HepG2 (cell line): ENCODE measurements around the gene STX1B.

Experiments used
- AFF4 ChIP-seq: sonication (generic); formaldehyde crosslinking; IDR thresholded peaks from 2 replicates; pipeline ENCODE4 v1.4.0; 2020; ENCODE audit warnings: missing genetic modification reagents
- CENPBD1 ChIP-seq: sonication (generic); formaldehyde crosslinking; IDR thresholded peaks from 2 replicates; pipeline ENCODE4 v1.8.0; 2022; ENCODE audit warnings: missing genetic modification reagents, low read depth, mild to moderate bottlenecking, borderline replicate concordance
- ELF4 ChIP-seq: sonication (generic); formaldehyde crosslinking; IDR thresholded peaks from 2 replicates; pipeline ENCODE4 v1.5.0; 2020; ENCODE audit warnings: missing genetic modification reagents, mild to moderate bottlenecking, moderate library complexity, borderline replicate concordance
- MXI1 ChIP-seq: IDR thresholded peaks from 3 replicates; pipeline ENCODE4 v1.6.1; 2012; ENCODE audit warnings: low read depth, low read length, inconsistent platforms, borderline replicate concordance
- XRCC5 ChIP-seq: fragments of 200-400 bp; formaldehyde crosslinking; optimal IDR thresholded peaks from 2 replicates; pipeline ENCODE3; 2017; ENCODE audit warnings: mild to moderate bottlenecking, low read length
- ZNF512 ChIP-seq: sonication (generic); formaldehyde crosslinking; IDR thresholded peaks from 2 replicates; pipeline ENCODE4 v1.4.0; 2020; ENCODE audit warnings: mild to moderate bottlenecking, missing genetic modification reagents
- TF ChIP-seq, protein P1 (sequence below): sonication (generic); formaldehyde crosslinking; conservative IDR thresholded peaks from 2 replicates; pipeline ENCODE4 v1.4.0; 2020; ENCODE audit warnings: missing genetic modification reagents
- TF ChIP-seq, protein P2 (sequence below): sonication (generic); formaldehyde crosslinking; IDR thresholded peaks from 2 replicates; pipeline ENCODE4 v1.4.0; 2020; ENCODE audit warnings: low read depth, mild to moderate bottlenecking, missing genetic modification reagents
- TF ChIP-seq, protein P3 (sequence below): IDR thresholded peaks from 2 replicates; pipeline ENCODE4 v1.6.1; 2012; ENCODE audit warnings: inconsistent platforms

DNA sequence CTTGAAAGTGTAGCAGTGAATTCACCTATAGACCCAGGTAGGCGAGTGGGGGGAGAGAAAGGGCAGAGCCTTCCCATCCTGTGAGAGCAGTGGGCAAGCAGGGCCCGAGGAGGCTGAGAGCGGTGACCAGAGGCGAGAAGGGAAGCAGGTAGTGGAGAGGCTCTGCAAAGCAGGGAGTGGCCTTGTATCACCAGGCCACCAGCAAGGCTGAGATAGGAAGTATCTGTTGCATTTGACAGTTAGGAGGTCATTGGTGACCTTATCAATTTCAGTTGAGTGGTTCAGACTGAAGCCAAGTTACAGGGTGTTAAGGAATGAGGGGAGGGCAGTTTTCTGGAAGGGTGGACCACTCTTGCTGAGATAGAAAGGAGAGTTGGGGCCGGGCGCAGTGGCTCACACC is 36.1 kb downstream of the STX1B start:
- TF ChIP-seq, protein P1, sequence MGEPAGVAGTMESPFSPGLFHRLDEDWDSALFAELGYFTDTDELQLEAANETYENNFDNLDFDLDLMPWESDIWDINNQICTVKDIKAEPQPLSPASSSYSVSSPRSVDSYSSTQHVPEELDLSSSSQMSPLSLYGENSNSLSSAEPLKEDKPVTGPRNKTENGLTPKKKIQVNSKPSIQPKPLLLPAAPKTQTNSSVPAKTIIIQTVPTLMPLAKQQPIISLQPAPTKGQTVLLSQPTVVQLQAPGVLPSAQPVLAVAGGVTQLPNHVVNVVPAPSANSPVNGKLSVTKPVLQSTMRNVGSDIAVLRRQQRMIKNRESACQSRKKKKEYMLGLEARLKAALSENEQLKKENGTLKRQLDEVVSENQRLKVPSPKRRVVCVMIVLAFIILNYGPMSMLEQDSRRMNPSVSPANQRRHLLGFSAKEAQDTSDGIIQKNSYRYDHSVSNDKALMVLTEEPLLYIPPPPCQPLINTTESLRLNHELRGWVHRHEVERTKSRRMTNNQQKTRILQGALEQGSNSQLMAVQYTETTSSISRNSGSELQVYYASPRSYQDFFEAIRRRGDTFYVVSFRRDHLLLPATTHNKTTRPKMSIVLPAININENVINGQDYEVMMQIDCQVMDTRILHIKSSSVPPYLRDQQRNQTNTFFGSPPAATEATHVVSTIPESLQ (CRISPR knock-in tag): no peak
- no peak for TF ChIP-seq CENPBD1 (CRISPR knock-in tag)
- no peak for TF ChIP-seq ZNF512
- TF ChIP-seq MXI1: no peak
- TF ChIP-seq, protein P2, sequence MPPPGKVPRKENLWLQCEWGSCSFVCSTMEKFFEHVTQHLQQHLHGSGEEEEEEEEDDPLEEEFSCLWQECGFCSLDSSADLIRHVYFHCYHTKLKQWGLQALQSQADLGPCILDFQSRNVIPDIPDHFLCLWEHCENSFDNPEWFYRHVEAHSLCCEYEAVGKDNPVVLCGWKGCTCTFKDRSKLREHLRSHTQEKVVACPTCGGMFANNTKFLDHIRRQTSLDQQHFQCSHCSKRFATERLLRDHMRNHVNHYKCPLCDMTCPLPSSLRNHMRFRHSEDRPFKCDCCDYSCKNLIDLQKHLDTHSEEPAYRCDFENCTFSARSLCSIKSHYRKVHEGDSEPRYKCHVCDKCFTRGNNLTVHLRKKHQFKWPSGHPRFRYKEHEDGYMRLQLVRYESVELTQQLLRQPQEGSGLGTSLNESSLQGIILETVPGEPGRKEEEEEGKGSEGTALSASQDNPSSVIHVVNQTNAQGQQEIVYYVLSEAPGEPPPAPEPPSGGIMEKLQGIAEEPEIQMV (CRISPR knock-in tag): no peak
- TF ChIP-seq, protein P3, sequence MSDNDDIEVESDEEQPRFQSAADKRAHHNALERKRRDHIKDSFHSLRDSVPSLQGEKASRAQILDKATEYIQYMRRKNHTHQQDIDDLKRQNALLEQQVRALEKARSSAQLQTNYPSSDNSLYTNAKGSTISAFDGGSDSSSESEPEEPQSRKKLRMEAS: no peak
- TF ChIP-seq AFF4 (CRISPR knock-in tag): no peak
- TF ChIP-seq XRCC5: no peak
- no peak for TF ChIP-seq ELF4 (CRISPR knock-in tag)
